ENCODE results near the gene FBXW4. TPM values are rescaled to one million over a fixed set of nuclear protein-coding genes. Genes with fewer than 3 reads are reported as not detected.

The FBXW4 gene
- total RNA-seq, 2 donors from 2014 or later: 33.5 to 40.5 TPM

- Histone ChIP-seq H3K9me3 (no peaks in the 10 kb centered on the region), H3K27me3 (no peaks in the 10 kb centered on the region), H3K4me1 (no peaks in the 10 kb centered on the region), H3K4me3 (no peak overlapping the region), H3K27ac (no peak overlapping the region), H3K36me3 (replicated peaks in 1 of 2; ENCODE audit: insufficient read depth in 1 of 2, low read depth in 2 of 2) (peaks cover 5 to 23% of the 10 kb centered on the region in 2 donors)
- DNase-seq (no peak), ATAC-seq (no peak)
- WGBS, 2 donors: 81 to 86% methylated on average over 1 of the region's 1 CpG
- intact Hi-C loops (cut with DNase I): no loop called here
- no peak for TF ChIP-seq CTCF (IDR thresholded peaks at IDR 0.05)
- no peak for TF ChIP-seq POLR2A (IDR thresholded peaks at IDR 0.05)
These were observed 31.9 kb downstream of the FBXW4 start for GRCh38 chr10:101663097-101663496.

GRCh38 chr10:101660256-101660655, 34.7 kb downstream of the FBXW4 start:
- H3K4me3 ChIP-seq: no peak overlapping the region
- WGBS, 2 donors: 84 to 91% methylated on average over 4 of the region's 4 CpGs
- ATAC-seq: no peak
- peaks cover 5 to 15% of the 10 kb centered on the region in 2 donors for H3K36me3 ChIP-seq (replicated peaks in 1 of 2; ENCODE audit: insufficient read depth in 1 of 2, low read depth in 2 of 2)
- TF ChIP-seq CTCF (IDR thresholded peaks at IDR 0.05) (no peak), POLR2A (IDR thresholded peaks at IDR 0.05) (no peak)
- no peaks in the 10 kb centered on the region for H3K4me1 ChIP-seq
- H3K27me3 ChIP-seq: no peaks in the 10 kb centered on the region
- H3K9me3 ChIP-seq: no peaks in the 10 kb centered on the region
- intact Hi-C loops (cut with DNase I): no loop called here
- no peak for DNase-seq
- H3K27ac ChIP-seq: no peak overlapping the region

- TF ChIP-seq CTCF (IDR thresholded peaks at IDR 0.05) (no peak), POLR2A (IDR thresholded peaks at IDR 0.05) (no peak)
- intact Hi-C loops (cut with DNase I): no loop called here
- no peaks in the 10 kb centered on the region for H3K27me3 ChIP-seq
- H3K27ac ChIP-seq: no peak overlapping the region
- H3K36me3 ChIP-seq (replicated peaks in 1 of 2; ENCODE audit: insufficient read depth in 1 of 2, low read depth in 2 of 2): peaks cover 5 to 10% of the 10 kb centered on the region in 2 donors
- no peak overlapping the region for H3K4me3 ChIP-seq
- 76 to 84% methylated on average over 5 of the region's 5 CpGs for WGBS, 2 donors
- H3K4me1 ChIP-seq: no peaks in the 10 kb centered on the region
- DNase-seq: no peak
- no peaks in the 10 kb centered on the region for H3K9me3 ChIP-seq
- ATAC-seq: no peak
These were observed 36.0 kb downstream of the FBXW4 start for GRCh38 chr10:101658975-101659374.

GRCh38 chr10:101656890-101657289, 38.1 kb downstream of the FBXW4 start:
- DNase-seq: no peak
- no peak overlapping the region for H3K27ac ChIP-seq
- no peaks in the 10 kb centered on the region for H3K9me3 ChIP-seq
- intact Hi-C loops (cut with DNase I): no loop called here
- no peaks in the 10 kb centered on the region for H3K4me1 ChIP-seq
- ATAC-seq: no peak
- 92 to 98% methylated on average over 2 of the region's 2 CpGs for WGBS, 2 donors
- H3K4me3 ChIP-seq: no peak overlapping the region
- peaks cover 5 to 10% of the 10 kb centered on the region in 2 donors for H3K36me3 ChIP-seq (replicated peaks in 1 of 2; ENCODE audit: insufficient read depth in 1 of 2, low read depth in 2 of 2)
- no peaks in the 10 kb centered on the region for H3K27me3 ChIP-seq
- no peak for TF ChIP-seq POLR2A (IDR thresholded peaks at IDR 0.05)
- no peak for TF ChIP-seq CTCF (IDR thresholded peaks at IDR 0.05)

GRCh38 chr10:101655570-101655969, 39.4 kb downstream of the FBXW4 start:
- no peak for TF ChIP-seq POLR2A (IDR thresholded peaks at IDR 0.05)
- TF ChIP-seq CTCF (IDR thresholded peaks at IDR 0.05): no peak
- H3K27me3 ChIP-seq: no peaks in the 10 kb centered on the region
- no peaks in the 10 kb centered on the region for H3K4me1 ChIP-seq
- H3K9me3 ChIP-seq: no peaks in the 10 kb centered on the region
- intact Hi-C loops (cut with DNase I): no loop called here
- WGBS, 2 donors: 81 to 85% methylated on average over 4 to 6 of the region's 6 CpGs
- no peak overlapping the region for H3K4me3 ChIP-seq
- DNase-seq (peak in 2 of 4 donors; percentile 5 to 10), ATAC-seq (no peak)
- H3K27ac ChIP-seq: no peak overlapping the region
- H3K36me3 ChIP-seq (replicated peaks in 1 of 2; ENCODE audit: insufficient read depth in 1 of 2, low read depth in 2 of 2): peaks cover 0 to 10% of the 10 kb centered on the region in 2 donors
